Natural killer cell (primary cell): ENCODE measurements around the gene RNF40. TPM values are rescaled to one million over a fixed set of nuclear protein-coding genes. Genes with fewer than 3 reads are reported as not detected.

Experiments
- ATAC-seq, 3 donors: fragments of 150-1000 bp in 2 of 3; fragments of 200-7000 bp in 1 of 3; cut with Tn5 transposase; 1 replicate in 1 of 3; 2 replicates in 2 of 3; pipeline ENCODE4 v1.10.0; 2021; ENCODE audit warnings: mild to moderate bottlenecking in 2 of 3, moderate library complexity in 2 of 3
- DNase-seq, 2 donors: peaks; one replicate each; pipeline versions ENCODE4 v3.0.0 to v3.0.0-alpha.2; 2013 to 2021; ENCODE audit warnings: mixed read lengths in 1 of 2
- H3K27ac ChIP-seq: one replicate; pipeline ENCODE4 v1.5.1; 2013; ENCODE audit warnings: mild to moderate bottlenecking, low read length
- H3K27me3 ChIP-seq: one replicate; pipeline ENCODE4 v1.6.1; 2013; ENCODE audit warnings: low read length; ENCODE audit not compliant: control insufficient read depth, insufficient read depth
- H3K36me3 ChIP-seq: one replicate; pipeline ENCODE4 v1.6.1; 2013; ENCODE audit warnings: low read length; ENCODE audit not compliant: control insufficient read depth, insufficient read depth
- H3K4me1 ChIP-seq: one replicate; pipeline ENCODE4 v1.6.1; 2013; ENCODE audit warnings: low read length; ENCODE audit not compliant: control insufficient read depth, insufficient read depth
- H3K4me3 ChIP-seq: one replicate; pipeline ENCODE4 v1.5.1; 2013; ENCODE audit warnings: low read length
- H3K9me3 ChIP-seq: one replicate; pipeline ENCODE4 v1.6.1; 2013; ENCODE audit warnings: low read length; ENCODE audit not compliant: control insufficient read depth, insufficient read depth
- H3K27ac Mint-ChIP-seq, 2 donors: one replicate each; pipeline ENCODE4 v1.8.0; 2022; ENCODE audit warnings: mild to moderate bottlenecking in 2 of 2, mixed read lengths in 2 of 2, moderate library complexity in 1 of 2
- H3K27me3 Mint-ChIP-seq, 2 donors: one replicate each; pipeline ENCODE4 v1.8.0; 2022; ENCODE audit warnings: low read depth in 2 of 2, mixed read lengths in 2 of 2
- H3K36me3 Mint-ChIP-seq: one replicate; pipeline ENCODE4 v1.8.0; 2022; ENCODE audit warnings: mixed read lengths
- H3K4me1 Mint-ChIP-seq, 2 donors: one replicate each; pipeline ENCODE4 v1.8.0; 2022; ENCODE audit warnings: mixed read lengths in 2 of 2
- H3K4me3 Mint-ChIP-seq: one replicate; pipeline ENCODE4 v1.8.0; 2022; ENCODE audit warnings: mild to moderate bottlenecking, moderate library complexity, mixed read lengths
- H3K9me3 Mint-ChIP-seq, 2 donors: one replicate each; pipeline ENCODE4 v1.8.0; 2022; ENCODE audit warnings: mixed read lengths in 2 of 2
- CTCF ChIP-seq: fragments of 200-600 bp; IDR thresholded peaks from one replicate; pipeline ENCODE4 v1.8.0; 2022; ENCODE audit warnings: antibody characterized with exemption
- WGBS: methylation state at CpG from one replicate; pipeline ENCODE4 v1.1.7; 2013; ENCODE audit warnings: missing lambda C conversion rate; ENCODE audit not compliant: insufficient coverage; 5-methylcytosine and 5-hydroxymethylcytosine counted together
- intact Hi-C: fragments of 100-400 bp; cut with micrococcal nuclease; formaldehyde crosslinking; loops from one replicate; pipeline ENCODE4 v1.14.2; 2022
- total RNA-seq, 4 donors: library from RNA; stranded (reverse); fragments of 120-200 nt in 1 of 4; gene quantifications; one replicate each; pipeline versions ENCODE4 v1.2.3 to v1.2.4, GENCODE V29; 2013 to 2022

RNF40 gene
- 100 to 1,000 TPM; 153 to 167 (median 161) TPM for total RNA-seq
- total RNA-seq (2013): 70.5 TPM

DNA sequence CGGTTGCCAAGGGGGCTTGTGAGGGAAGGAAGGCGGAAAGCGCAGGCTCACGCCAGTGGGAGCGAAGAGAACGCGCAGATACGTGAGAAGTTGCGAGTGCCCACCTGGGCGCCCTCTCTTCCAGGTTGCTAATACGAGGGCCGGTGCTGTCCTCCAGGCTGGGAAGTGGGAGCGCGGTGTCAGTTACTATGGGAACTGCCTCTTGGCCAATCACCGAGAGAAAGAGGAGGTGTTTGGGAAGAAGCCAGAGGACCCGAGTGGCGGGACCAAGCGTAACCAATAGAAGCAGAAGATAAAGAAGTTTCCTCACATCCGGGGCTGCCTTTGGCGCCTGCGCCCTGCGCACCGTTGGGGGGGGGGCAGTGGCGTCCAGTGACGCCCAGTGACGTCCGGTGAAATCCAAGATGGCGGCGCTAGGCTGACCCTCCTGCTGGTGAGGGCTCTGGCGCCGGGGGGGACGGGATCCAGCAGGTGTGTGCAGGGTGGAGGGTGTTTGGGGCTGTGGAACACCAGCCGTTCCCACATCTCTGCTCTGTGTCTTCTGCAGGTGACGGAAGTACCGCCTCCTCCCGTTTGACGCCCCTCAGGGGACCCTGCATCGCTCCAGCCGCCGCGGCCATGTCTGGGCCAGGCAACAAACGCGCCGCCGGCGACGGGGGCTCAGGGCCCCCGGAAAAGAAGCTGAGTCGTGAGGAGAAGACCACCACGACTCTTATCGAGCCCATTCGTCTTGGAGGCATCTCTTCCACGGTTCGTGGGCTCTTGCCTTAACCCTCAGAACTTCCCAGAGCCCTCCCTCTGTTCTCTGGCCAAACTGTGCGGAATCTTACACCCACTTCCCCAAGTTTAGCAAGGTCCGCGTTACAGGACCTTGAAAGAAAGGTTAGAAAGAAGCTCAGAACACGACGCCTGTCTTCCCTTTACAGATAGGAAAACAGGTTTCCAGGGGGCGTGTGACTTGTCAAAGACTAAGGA is at the start of gene RNF40, which contains the start of gene CFAP119:
Gene RNF40 (plus strand): TSS at position 395 of the 975 bp plus-strand sequence. CDS start 224 bp downstream, at position 619.
Gene CFAP119 (minus strand): TSS at position 135 of the 975 bp plus-strand sequence. CDS start 314 bp downstream, outside the sequence.
- peak; percentile 94 to 97 (median 95) for ATAC-seq
- peak within 1 kb of the TSS; percentile 92 for H3K27ac Mint-ChIP-seq
- Histone ChIP-seq H3K4me1 (peaks cover 57% of the 10 kb centered on the region), H3K4me3 (peak within 1 kb of the TSS; percentile 80), H3K36me3 (peaks cover 43% of the 10 kb centered on the region), H3K9me3 (no peaks in the 10 kb centered on the region), H3K27me3 (no peaks in the 10 kb centered on the region), H3K27ac (peak within 1 kb of the TSS; percentile 77)
- no peaks in the 10 kb centered on the region for H3K9me3 Mint-ChIP-seq
- H3K4me1 Mint-ChIP-seq: peaks cover 36 to 55% of the 10 kb centered on the region in 2 donors
- no peaks in the 10 kb centered on the region for H3K27me3 Mint-ChIP-seq
- no peak for TF ChIP-seq CTCF
- WGBS: under 1% methylated on average over 60 of the region's 60 CpGs
- DNase-seq: peak; percentile 84 to 95
- H3K4me3 Mint-ChIP-seq: peak within 1 kb of the TSS; percentile 95
- intact Hi-C loops: loop anchor here (1.0 to 10.0 kb wide), 4 partner anchors 13 to 160 kb away; partner anchors contain the start of genes FBXL19 and PHKG2
- H3K36me3 Mint-ChIP-seq: no peaks in the 10 kb centered on the region

DNA sequence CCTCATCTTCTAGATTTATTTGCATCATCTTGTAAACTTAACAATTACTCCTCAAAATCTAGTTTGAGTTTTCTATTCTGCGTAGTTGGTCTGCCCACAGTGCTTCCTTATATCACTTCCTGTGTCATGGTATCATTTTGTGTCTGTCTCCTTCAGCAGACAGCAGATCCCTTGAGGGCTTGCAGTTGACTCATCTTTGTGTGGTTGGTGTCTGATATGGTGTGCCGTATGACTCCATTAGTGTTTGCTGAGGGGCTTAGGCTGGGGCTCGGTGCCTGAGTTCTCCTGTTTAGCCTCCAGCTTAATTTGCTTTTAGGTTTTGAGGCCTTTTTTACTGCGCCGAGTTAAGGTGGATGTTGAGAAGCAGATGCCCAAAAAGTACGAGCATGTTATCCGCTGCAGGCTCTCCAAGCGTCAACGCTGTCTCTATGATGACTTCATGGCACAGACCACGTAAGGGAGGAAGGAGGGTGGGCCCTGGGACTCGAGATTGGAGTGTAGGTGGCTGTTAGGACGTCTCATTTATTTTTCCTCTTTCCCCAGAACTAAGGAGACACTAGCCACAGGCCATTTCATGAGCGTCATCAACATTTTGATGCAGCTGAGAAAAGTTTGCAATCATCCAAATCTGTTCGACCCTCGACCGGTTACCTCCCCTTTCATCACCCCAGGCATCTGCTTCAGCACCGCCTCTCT is 46.2 kb upstream of the RNF40 start:
- H3K27ac ChIP-seq: peak overlapping the region; percentile 70
- H3K27me3 ChIP-seq: no peaks in the 10 kb centered on the region
- peak overlapping the region; percentile 97 to 98 for H3K27ac Mint-ChIP-seq
- DNase-seq: peak; percentile 44 to 74
- peaks cover 0 to 2% of the 10 kb centered on the region in 2 donors for H3K9me3 Mint-ChIP-seq
- no peak overlapping the region for H3K4me3 ChIP-seq
- H3K27me3 Mint-ChIP-seq: no peaks in the 10 kb centered on the region
- peak; percentile 94 to 99 (median 98) for ATAC-seq
- TF ChIP-seq CTCF: no peak
- peaks cover 27 to 41% of the 10 kb centered on the region in 2 donors for H3K4me1 Mint-ChIP-seq
- peaks cover 74% of the 10 kb centered on the region for H3K36me3 ChIP-seq
- intact Hi-C loops: loop anchor here (10.0 kb wide), 1 partner anchor 49 kb away; the partner anchor contains the start of genes CFAP119 and RNF40
- 82% methylated on average over 16 of the region's 17 CpGs for WGBS
- H3K4me1 ChIP-seq: peaks cover 14% of the 10 kb centered on the region
- peak overlapping the region; percentile 79 for H3K4me3 Mint-ChIP-seq
- H3K36me3 Mint-ChIP-seq: peaks cover 39% of the 10 kb centered on the region
- no peaks in the 10 kb centered on the region for H3K9me3 ChIP-seq

DNA sequence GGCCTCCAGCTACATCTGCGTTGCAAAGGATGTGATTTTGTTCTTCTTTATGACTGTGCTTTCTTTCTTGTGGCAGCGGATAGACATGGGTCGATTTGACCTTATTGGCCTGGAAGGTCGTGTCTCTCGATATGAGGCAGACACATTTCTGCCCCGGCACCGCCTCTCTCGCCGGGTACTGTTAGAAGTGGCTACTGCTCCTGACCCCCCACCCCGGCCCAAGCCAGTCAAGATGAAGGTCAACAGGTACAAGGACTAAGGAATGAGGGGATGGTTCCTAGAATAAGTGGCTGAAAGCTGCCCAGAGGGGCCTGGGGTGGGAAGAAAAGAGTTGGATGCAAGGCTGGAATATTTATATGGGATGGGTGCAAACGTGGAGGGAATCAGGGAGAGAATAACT is 42.0 kb upstream of the RNF40 start:
- Histone ChIP-seq H3K27ac (no peak overlapping the region), H3K27me3 (no peaks in the 10 kb centered on the region), H3K36me3 (peaks cover 81% of the 10 kb centered on the region), H3K4me1 (peaks cover 10% of the 10 kb centered on the region), H3K4me3 (no peak overlapping the region), H3K9me3 (no peaks in the 10 kb centered on the region)
- WGBS: 97% methylated on average over 11 of the region's 11 CpGs
- peaks cover 25% of the 10 kb centered on the region for H3K36me3 Mint-ChIP-seq
- peaks cover 0 to 2% of the 10 kb centered on the region in 2 donors for H3K9me3 Mint-ChIP-seq
- intact Hi-C loops: no loop called here
- TF ChIP-seq CTCF: no peak
- no peak for ATAC-seq
- peaks cover 21 to 44% of the 10 kb centered on the region in 2 donors for H3K4me1 Mint-ChIP-seq
- H3K4me3 Mint-ChIP-seq: no peak overlapping the region
- H3K27me3 Mint-ChIP-seq: no peaks in the 10 kb centered on the region
- no peak for DNase-seq
- peak overlapping the region; percentile 36 to 65 for H3K27ac Mint-ChIP-seq
